Thoracic aorta (tissue), 2 donors: ENCODE measurements around the gene LRRC7. TPM values are rescaled to one million over a fixed set of nuclear protein-coding genes. Genes with fewer than 3 reads are reported as not detected.

Experiments used
- ATAC-seq: fragments of 150-250 bp; one replicate; pipeline ENCODE4 v1.8.0; 2017; ENCODE audit warnings: low read depth; ENCODE audit not compliant: insufficient number of reproducible peaks, low FRiP score
- DNase-seq: peaks from one replicate; pipeline ENCODE4 v3.0.0-alpha.2; 2020; ENCODE audit warnings: low spot score
- H3K27ac ChIP-seq, 2 donors: fragments of 200-600 bp; sonication (generic); 1 replicate in 1 of 2; 2 replicates in 1 of 2; pipeline ENCODE4 v1.5.1; 2016; ENCODE audit warnings: mild to moderate bottlenecking in 2 of 2, moderate library complexity in 2 of 2
- H3K27me3 ChIP-seq: fragments of 200-600 bp; sonication (generic); replicated peaks from 2 replicates; pipeline ENCODE4 v1.6.0; 2016; ENCODE audit warnings: mild to moderate bottlenecking; ENCODE audit not compliant: insufficient read depth
- H3K36me3 ChIP-seq: fragments of 200-600 bp; sonication (generic); one replicate; pipeline ENCODE4 v1.5.1; 2016
- H3K4me1 ChIP-seq, 2 donors: fragments of 200-600 bp; sonication (generic); 1 replicate in 1 of 2; 2 replicates in 1 of 2; pipeline versions ENCODE4 v1.5.1 to v1.6.0; 2016; ENCODE audit warnings: low read depth in 2 of 2, mild to moderate bottlenecking in 1 of 2; ENCODE audit not compliant: control insufficient read depth in 1 of 2
- H3K4me3 ChIP-seq: fragments of 200-600 bp; sonication (generic); 2 replicates; pipeline ENCODE4 v1.5.1; 2016; ENCODE audit warnings: mild to moderate bottlenecking
- H3K9me3 ChIP-seq: fragments of 200-600 bp; sonication (generic); 2 replicates; pipeline ENCODE4 v1.5.1; 2016
- CTCF ChIP-seq: fragments of 200-600 bp; sonication (generic); IDR thresholded peaks from one replicate; pipeline ENCODE4 v1.5.1; 2019; ENCODE audit warnings: antibody characterized with exemption
- total RNA-seq, 2 donors: library from RNA; depleted of rRNA; stranded (reverse); fragments of >200 nt; gene quantifications; one replicate each; pipeline versions ENCODE4 v1.1.0 to v1.2.3, GENCODE V29; 2016

Gene LRRC7
- total RNA-seq, 2 donors from 2014 or later: 0.14 to 0.35 TPM

- DNase-seq: no peak
- Histone ChIP-seq H3K27ac (peak overlapping the region in 1 of 2 donors; percentile 13), H3K9me3 (no peaks in the 10 kb centered on the region), H3K4me1 (peaks cover 7 to 32% of the 10 kb centered on the region in 2 donors), H3K4me3 (peak overlapping the region; percentile 73), H3K36me3 (no peaks in the 10 kb centered on the region), H3K27me3 (no peaks in the 10 kb centered on the region)
- TF ChIP-seq CTCF: no peak
- no peak for ATAC-seq
These were observed 1.4 kb downstream of the LRRC7 start for GRCh38 chr1:69569175-69569541.

GRCh38 chr1:69569576-69570328, 2.0 kb downstream of the LRRC7 start:
- no peak for TF ChIP-seq CTCF
- Histone ChIP-seq H3K4me1 (peaks cover 7 to 32% of the 10 kb centered on the region in 2 donors), H3K9me3 (no peaks in the 10 kb centered on the region), H3K4me3 (peak overlapping the region; percentile 73), H3K27ac (peak overlapping the region in 1 of 2 donors; percentile 13), H3K36me3 (no peaks in the 10 kb centered on the region), H3K27me3 (no peaks in the 10 kb centered on the region)
- ATAC-seq (no peak), DNase-seq (no peak)

- Histone ChIP-seq H3K27ac (no peak overlapping the region), H3K27me3 (no peaks in the 10 kb centered on the region), H3K4me1 (peaks cover 7 to 32% of the 10 kb centered on the region in 2 donors), H3K4me3 (no peak overlapping the region), H3K9me3 (no peaks in the 10 kb centered on the region), H3K36me3 (no peaks in the 10 kb centered on the region)
- no peak for DNase-seq
- no peak for ATAC-seq
- no peak for TF ChIP-seq CTCF
These were observed 2.6 kb downstream of the LRRC7 start for GRCh38 chr1:69570356-69570755.

GRCh38 chr1:69572921-69573320, 5.2 kb downstream of the LRRC7 start:
- Histone ChIP-seq H3K36me3 (no peaks in the 10 kb centered on the region), H3K4me1 (peaks cover 7 to 19% of the 10 kb centered on the region in 2 donors), H3K27me3 (no peaks in the 10 kb centered on the region), H3K4me3 (no peak overlapping the region), H3K9me3 (no peaks in the 10 kb centered on the region), H3K27ac (no peak overlapping the region)
- ATAC-seq (no peak), DNase-seq (no peak)
- TF ChIP-seq CTCF: no peak

- Histone ChIP-seq H3K4me3 (no peak overlapping the region), H3K27ac (no peak overlapping the region), H3K9me3 (no peaks in the 10 kb centered on the region), H3K27me3 (no peaks in the 10 kb centered on the region), H3K36me3 (no peaks in the 10 kb centered on the region), H3K4me1 (peaks cover 0 to 10% of the 10 kb centered on the region in 2 donors)
- TF ChIP-seq CTCF: no peak
- ATAC-seq (no peak), DNase-seq (no peak)
These were observed 6.2 kb downstream of the LRRC7 start for GRCh38 chr1:69573911-69574310.
